Fibroblast of villous mesenchyme (primary cell): ENCODE data around the gene UACA. TPM values are rescaled to one million over a fixed set of nuclear protein-coding genes. Genes with fewer than 3 reads are reported as not detected.
"Not testable (repeated sequence)": the region's sequence is repeated elsewhere in the genome, so short reads cannot be mapped to it uniquely, and the experiment has no call there.

Source experiments
- DNase-seq: peaks from one replicate; pipeline ENCODE4 v3.0.0-alpha.2; 2010; ENCODE audit warnings: low read depth
- H3K4me3 ChIP-seq: 2 replicates; pipeline ENCODE4 v1.5.1; 2011; ENCODE audit warnings: low read depth, mild to moderate bottlenecking, low read length
- total RNA-seq: library from RNA; depleted of rRNA; stranded (reverse); fragments of >200 nt; gene quantifications from 2 replicates; pipeline ENCODE4 v1.2.3, GENCODE V29; 2012
- TF ChIP-seq, protein P1 (sequence below): IDR thresholded peaks from 2 replicates; pipeline ENCODE4 v1.5.1; 2012; ENCODE audit warnings: low read depth, mild to moderate bottlenecking, low read length; ENCODE audit not compliant: insufficient read depth

UACA gene
- total RNA-seq, 1 donor = 160 TPM

- DNase-seq = no peak
- TF ChIP-seq, protein P1, sequence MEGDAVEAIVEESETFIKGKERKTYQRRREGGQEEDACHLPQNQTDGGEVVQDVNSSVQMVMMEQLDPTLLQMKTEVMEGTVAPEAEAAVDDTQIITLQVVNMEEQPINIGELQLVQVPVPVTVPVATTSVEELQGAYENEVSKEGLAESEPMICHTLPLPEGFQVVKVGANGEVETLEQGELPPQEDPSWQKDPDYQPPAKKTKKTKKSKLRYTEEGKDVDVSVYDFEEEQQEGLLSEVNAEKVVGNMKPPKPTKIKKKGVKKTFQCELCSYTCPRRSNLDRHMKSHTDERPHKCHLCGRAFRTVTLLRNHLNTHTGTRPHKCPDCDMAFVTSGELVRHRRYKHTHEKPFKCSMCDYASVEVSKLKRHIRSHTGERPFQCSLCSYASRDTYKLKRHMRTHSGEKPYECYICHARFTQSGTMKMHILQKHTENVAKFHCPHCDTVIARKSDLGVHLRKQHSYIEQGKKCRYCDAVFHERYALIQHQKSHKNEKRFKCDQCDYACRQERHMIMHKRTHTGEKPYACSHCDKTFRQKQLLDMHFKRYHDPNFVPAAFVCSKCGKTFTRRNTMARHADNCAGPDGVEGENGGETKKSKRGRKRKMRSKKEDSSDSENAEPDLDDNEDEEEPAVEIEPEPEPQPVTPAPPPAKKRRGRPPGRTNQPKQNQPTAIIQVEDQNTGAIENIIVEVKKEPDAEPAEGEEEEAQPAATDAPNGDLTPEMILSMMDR = no peak
- H3K4me3 ChIP-seq = no peak overlapping the region
Measured at GRCh38 chr15:70754862-70755261, 8.5 kb downstream of the UACA start.

DNA sequence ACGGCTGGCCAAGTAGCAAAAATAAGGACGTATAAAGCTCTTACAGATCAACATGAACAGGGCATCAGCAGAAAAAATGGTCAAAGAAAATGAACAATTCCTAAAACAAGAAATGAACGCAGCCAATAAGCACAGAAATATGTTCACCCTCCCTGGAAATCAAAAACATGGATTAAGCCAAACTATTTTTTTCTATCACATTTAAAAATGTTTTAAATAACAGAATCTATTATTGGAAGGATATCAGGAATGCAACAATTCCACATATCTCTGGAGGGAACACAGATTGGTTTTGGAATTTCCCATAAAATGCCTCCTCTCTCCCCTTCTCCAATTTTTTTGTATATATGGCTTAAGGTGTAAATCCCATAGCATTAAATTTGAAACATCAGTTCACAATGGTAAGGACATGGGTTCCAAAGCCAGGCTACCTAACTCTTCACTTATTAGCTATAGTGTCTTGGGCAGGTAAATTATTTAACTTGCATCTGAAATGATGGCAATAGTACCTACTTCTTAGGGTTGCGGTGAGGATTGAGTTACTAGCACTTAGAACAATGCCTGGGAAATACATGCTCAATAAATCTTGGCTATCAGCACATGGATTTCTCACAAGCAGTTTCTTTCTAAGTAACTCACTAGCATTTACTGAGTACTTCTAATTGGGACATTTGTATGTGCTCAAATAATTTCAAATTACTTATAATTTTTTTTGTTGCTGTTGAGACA lies 10.1 kb downstream of the UACA start:
- DNase-seq = no peak
- no peak overlapping the region for H3K4me3 ChIP-seq
- TF ChIP-seq, protein P1 = no peak

DNA sequence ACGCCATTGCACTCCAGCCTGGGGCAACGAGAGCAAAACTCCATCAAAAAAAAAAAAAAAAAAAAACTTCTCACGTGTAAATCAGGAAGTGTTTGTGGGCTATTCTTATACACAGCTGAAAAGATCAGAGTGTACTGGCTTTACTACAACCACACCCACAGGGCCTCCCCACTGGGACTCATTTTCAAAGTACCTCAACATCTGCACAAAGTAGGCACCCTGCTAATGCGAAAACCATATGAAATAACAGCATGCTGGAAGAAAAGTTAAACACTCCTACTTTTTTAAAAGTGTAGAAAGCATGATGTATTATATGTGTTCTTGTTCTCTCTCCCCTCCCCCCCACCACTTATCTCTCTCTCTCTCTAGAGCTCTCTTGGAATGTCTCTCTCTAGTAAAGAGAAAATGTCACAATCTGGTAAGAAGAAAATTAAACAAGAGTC lies 11.1 kb downstream of the UACA start:
- TF ChIP-seq, protein P1 = no peak
- no peak overlapping the region for H3K4me3 ChIP-seq
- peak; percentile 47 for DNase-seq

DNA sequence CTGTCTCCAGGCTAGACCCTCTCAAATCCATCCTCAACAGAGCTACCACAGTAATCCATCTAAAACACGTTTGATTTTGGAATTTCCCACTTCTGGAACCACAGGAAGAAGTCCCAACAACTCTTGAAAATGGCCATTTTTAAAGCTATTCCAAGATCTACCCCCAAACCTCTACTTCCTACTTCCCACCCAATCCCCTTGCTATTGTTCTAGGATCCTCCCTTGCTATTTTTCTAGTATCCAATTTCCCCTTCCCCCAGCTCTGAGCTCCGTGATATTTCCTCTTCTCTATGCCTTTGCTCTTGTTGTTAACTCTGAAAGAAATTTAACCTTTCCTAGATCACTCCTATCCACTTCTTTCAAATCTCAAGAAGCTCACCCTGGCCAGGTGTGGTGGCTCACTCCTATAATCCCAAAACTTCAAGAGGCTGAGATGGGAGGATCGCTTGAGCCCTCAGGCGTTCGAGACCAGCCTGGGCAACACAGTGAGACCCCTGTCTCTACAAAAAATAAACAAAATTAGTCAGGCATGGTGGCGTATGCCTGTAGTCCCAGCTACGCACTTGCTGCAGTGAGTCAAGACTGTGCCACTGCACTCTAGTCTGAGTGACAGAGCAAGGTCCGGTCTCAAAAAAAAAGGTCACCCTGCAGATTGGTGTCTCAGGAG lies 13.0 kb downstream of the UACA start:
- DNase-seq = no peak
- no peak overlapping the region for H3K4me3 ChIP-seq
- TF ChIP-seq, protein P1 = no peak

DNA sequence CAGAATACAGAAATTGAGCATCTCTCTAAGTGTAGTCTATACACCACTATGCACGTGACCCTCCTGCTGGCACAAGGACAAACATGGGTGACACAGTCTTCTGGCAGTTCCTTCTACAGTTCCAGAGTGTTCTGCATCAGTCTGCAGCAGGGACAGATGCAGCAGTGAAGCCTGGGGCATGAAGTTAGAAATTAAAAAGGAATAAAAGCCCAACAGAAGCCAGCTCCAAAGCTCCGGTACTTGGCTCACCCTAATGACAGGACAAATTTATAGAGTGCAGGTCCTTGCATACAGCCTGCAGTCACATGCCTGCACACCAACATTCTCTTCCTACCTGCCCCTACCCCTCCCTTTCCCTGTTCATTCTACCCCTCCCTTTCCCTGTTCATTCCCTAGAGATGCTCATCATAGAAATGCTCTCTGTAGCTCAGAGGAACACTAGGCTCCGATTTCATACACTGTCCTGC lies 15.0 kb downstream of the UACA start:
- TF ChIP-seq, protein P1 = no peak
- no peak overlapping the region for H3K4me3 ChIP-seq
- no peak for DNase-seq

GRCh38 chr15:70746598-70746997 lies 16.8 kb downstream of the UACA start:
- H3K4me3 ChIP-seq, DNase-seq: not testable (repeated sequence)

DNA sequence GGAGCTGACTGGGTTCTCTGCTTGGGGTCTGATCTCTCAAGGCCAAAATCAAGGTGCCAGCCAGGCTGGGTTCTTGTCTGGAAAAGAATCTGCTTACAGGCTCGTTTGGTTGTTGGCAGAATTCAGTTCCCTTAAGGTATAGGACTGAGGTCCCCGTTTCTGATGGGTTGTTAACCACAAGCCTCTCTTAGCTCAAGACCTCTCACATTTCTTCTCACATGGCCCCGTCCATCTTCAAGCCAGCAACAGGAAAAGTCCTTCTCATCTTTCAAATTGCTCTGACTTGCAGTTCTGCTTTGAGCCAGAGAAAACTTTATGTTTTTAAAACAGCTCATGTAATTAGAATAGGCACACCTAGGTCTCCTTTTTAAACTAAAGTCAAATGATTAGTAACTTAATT lies 20.4 kb downstream of the UACA start:
- DNase-seq = peak; percentile 51
- TF ChIP-seq, protein P1 = no peak
- H3K4me3 ChIP-seq = peak overlapping the region; percentile 48
